ENCODE measurements around the gene SORD. TPM values are rescaled to one million over a fixed set of nuclear protein-coding genes. Genes with fewer than 3 reads are reported as not detected.
A peak's percentile ranks its signal among the peaks of the same experiment; 100 is the strongest.

Gene SORD
- total and polyA plus RNA-seq, 9 of the 15 experiments (the other 6 are each of a cell fraction or from before 2014, with no cell fraction given) = 5.9 to 79.2 (median 29.6) TPM

DNA sequence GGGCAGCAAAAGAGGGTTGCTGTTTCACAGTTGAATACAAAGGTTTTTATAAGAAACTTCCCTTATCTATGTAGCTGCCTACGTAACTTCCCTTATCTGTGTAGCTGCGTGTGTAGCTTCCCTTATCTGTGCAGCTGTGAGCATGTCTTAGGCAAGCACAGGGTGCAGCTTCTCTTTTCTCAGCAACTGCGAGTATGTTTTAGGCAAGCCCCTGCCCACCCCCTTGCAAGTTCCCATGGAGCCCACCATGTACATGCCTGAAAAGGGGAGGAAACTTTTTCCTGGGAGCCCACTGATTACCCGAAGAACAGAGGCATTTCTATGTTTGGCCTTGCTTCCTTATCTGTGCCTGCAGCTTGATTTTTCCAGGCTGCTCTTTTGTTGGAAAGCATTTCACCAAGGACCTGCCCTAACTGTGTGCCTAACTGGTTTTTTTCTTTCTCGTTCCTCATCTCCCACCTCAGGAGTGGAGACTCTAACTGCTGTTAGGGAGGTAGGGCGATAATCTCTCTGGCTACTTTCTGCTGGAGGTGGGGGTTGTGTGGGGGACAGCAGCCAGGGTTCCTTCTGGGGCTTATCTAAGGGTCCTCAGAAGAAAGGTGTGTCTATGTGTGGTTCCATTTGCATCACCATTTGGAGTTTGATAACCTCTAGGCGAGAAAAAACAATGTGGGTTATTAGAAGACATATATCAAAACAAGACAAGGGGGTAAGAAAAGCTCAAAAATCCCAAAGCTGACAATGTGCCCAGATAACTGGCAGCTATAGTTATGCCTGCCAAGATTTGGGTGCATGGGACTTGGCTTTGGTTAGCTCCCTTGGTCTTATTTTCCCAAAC lies 26.0 kb downstream of the SORD start (continued):
- TF ChIP-seq MBD2 (IDR thresholded peaks at IDR 0.05; ENCODE audit: borderline replicate concordance, low read depth) = peak; percentile 64; the same call in 1 of the 2 replicates
- TF ChIP-seq HDAC8 (tag; IDR thresholded peaks at IDR 0.05) = no peak
- no peak for TF ChIP-seq NFYB (IDR thresholded peaks at IDR 0.05; ENCODE audit: extremely low read depth, insufficient read length)
- TF ChIP-seq, protein P1, sequence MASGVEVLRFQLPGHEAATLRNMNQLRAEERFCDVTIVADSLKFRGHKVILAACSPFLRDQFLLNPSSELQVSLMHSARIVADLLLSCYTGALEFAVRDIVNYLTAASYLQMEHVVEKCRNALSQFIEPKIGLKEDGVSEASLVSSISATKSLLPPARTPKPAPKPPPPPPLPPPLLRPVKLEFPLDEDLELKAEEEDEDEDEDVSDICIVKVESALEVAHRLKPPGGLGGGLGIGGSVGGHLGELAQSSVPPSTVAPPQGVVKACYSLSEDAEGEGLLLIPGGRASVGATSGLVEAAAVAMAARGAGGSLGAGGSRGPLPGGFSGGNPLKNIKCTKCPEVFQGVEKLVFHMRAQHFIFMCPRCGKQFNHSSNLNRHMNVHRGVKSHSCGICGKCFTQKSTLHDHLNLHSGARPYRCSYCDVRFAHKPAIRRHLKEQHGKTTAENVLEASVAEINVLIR (CRISPR knock-in tag; IDR thresholded peaks at IDR 0.05) = peak; percentile 90
- TF ChIP-seq, protein P2, sequence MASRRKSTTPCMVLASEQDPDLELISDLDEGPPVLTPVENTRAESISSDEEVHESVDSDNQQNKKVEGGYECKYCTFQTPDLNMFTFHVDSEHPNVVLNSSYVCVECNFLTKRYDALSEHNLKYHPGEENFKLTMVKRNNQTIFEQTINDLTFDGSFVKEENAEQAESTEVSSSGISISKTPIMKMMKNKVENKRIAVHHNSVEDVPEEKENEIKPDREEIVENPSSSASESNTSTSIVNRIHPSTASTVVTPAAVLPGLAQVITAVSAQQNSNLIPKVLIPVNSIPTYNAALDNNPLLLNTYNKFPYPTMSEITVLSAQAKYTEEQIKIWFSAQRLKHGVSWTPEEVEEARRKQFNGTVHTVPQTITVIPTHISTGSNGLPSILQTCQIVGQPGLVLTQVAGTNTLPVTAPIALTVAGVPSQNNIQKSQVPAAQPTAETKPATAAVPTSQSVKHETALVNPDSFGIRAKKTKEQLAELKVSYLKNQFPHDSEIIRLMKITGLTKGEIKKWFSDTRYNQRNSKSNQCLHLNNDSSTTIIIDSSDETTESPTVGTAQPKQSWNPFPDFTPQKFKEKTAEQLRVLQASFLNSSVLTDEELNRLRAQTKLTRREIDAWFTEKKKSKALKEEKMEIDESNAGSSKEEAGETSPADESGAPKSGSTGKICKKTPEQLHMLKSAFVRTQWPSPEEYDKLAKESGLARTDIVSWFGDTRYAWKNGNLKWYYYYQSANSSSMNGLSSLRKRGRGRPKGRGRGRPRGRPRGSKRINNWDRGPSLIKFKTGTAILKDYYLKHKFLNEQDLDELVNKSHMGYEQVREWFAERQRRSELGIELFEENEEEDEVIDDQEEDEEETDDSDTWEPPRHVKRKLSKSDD (conservative IDR thresholded peaks at IDR 0.05; ENCODE audit: low read length) = no peak
- TF ChIP-seq HDGF (IDR thresholded peaks at IDR 0.05) = no peak
- peak; percentile 56 for TF ChIP-seq EP400 (IDR thresholded peaks at IDR 0.05)
- TF ChIP-seq, protein P3, sequence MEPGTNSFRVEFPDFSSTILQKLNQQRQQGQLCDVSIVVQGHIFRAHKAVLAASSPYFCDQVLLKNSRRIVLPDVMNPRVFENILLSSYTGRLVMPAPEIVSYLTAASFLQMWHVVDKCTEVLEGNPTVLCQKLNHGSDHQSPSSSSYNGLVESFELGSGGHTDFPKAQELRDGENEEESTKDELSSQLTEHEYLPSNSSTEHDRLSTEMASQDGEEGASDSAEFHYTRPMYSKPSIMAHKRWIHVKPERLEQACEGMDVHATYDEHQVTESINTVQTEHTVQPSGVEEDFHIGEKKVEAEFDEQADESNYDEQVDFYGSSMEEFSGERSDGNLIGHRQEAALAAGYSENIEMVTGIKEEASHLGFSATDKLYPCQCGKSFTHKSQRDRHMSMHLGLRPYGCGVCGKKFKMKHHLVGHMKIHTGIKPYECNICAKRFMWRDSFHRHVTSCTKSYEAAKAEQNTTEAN (CRISPR knock-in tag; IDR thresholded peaks at IDR 0.05) = no peak
- peak; percentile 88 for TF ChIP-seq GATAD2B (IDR thresholded peaks at IDR 0.05; ENCODE audit: borderline replicate concordance)
- TF ChIP-seq, protein P4, sequence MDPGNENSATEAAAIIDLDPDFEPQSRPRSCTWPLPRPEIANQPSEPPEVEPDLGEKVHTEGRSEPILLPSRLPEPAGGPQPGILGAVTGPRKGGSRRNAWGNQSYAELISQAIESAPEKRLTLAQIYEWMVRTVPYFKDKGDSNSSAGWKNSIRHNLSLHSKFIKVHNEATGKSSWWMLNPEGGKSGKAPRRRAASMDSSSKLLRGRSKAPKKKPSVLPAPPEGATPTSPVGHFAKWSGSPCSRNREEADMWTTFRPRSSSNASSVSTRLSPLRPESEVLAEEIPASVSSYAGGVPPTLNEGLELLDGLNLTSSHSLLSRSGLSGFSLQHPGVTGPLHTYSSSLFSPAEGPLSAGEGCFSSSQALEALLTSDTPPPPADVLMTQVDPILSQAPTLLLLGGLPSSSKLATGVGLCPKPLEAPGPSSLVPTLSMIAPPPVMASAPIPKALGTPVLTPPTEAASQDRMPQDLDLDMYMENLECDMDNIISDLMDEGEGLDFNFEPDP (CRISPR knock-in tag; IDR thresholded peaks at IDR 0.05) = no peak
- TF ChIP-seq TEAD4 (IDR thresholded peaks at IDR 0.05; ENCODE audit: low read length) = peak; percentile 91
- TF ChIP-seq TEAD4 (CRISPR knock-in tag; IDR thresholded peaks at IDR 0.05; ENCODE audit: borderline replicate concordance) = no peak
- peak; percentile 100 for TF ChIP-seq CXXC5 (CRISPR knock-in tag; IDR thresholded peaks at IDR 0.05)
- TF ChIP-seq RAD51 (IDR thresholded peaks at IDR 0.05; ENCODE audit: borderline replicate concordance, low read depth) = peak; percentile 30; the same call in 1 of the 2 replicates
- peak; percentile 74 for TF ChIP-seq L3MBTL2 (IDR thresholded peaks at IDR 0.05)
- TF ChIP-seq ZNF583 (CRISPR knock-in tag; IDR thresholded peaks at IDR 0.05) = no peak
- TF ChIP-seq, protein P5, sequence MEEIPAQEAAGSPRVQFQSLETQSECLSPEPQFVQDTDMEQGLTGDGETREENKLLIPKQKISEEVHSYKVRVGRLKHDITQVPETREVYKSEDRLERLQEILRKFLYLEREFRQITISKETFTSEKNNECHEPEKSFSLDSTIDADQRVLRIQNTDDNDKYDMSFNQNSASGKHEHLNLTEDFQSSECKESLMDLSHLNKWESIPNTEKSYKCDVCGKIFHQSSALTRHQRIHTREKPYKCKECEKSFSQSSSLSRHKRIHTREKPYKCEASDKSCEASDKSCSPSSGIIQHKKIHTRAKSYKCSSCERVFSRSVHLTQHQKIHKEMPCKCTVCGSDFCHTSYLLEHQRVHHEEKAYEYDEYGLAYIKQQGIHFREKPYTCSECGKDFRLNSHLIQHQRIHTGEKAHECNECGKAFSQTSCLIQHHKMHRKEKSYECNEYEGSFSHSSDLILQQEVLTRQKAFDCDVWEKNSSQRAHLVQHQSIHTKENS (CRISPR knock-in tag; IDR thresholded peaks at IDR 0.05) = no peak
- TF ChIP-seq SAFB2 (IDR thresholded peaks at IDR 0.05; ENCODE audit: borderline replicate concordance, low read depth, low read length, severe bottlenecking) = no peak

All from K562 (cell line).